ENCODE results near the gene SF3A2.

DNA sequence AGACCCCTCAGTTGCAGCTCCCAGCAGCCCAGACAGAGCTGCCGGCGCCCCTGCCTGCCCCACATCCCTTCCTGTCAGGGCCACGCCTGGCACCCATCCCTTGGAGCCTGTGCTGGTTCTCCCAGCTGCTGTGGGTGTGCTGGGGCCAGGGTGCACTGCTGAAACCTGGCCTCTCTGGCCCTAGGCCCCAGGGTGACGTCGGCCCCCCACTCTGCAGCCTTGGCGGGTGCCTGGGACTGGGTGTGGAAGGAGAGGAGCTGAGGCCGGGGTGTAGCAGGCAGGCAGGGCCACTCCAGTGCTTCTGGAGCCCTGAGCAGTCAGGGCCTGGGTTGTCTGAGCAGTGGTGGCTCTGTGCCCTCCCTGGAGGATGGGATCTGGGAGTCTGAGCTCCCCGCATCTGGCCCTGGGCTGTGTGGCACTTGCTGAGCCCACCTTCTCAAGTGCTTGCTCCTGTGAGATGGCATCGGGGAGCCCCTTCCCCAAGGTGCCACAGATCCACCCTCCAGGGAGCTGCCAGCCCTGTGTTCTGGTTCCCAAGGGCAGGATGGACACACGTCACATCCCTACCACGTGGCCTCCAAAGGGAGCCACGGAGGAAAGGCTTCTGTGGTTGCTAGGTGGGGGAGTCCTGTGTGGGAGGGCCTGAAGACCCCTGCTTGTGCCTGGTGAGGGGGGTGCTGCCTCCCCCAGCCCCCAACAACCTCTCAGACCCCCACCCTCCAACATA, 5.7 kb upstream of the SF3A2 start:
- TF ChIP-seq ZFP3 (tag by site-specific recombination; IDR thresholded peaks at IDR 0.05; ENCODE audit: low read depth) (no peak), ZNF423 (tag by site-specific recombination; IDR thresholded peaks at IDR 0.05) (no peak)
- TF ChIP-seq, protein P1, sequence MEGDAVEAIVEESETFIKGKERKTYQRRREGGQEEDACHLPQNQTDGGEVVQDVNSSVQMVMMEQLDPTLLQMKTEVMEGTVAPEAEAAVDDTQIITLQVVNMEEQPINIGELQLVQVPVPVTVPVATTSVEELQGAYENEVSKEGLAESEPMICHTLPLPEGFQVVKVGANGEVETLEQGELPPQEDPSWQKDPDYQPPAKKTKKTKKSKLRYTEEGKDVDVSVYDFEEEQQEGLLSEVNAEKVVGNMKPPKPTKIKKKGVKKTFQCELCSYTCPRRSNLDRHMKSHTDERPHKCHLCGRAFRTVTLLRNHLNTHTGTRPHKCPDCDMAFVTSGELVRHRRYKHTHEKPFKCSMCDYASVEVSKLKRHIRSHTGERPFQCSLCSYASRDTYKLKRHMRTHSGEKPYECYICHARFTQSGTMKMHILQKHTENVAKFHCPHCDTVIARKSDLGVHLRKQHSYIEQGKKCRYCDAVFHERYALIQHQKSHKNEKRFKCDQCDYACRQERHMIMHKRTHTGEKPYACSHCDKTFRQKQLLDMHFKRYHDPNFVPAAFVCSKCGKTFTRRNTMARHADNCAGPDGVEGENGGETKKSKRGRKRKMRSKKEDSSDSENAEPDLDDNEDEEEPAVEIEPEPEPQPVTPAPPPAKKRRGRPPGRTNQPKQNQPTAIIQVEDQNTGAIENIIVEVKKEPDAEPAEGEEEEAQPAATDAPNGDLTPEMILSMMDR (tag by site-specific recombination; IDR thresholded peaks at IDR 0.05), result no peak
